MM.1S (cell line): Measurements from ENCODE around the gene FUT3.

ENCODE experiments used
- EZH2 ChIP-seq: fragments of 300-600 bp; sonication (generic); optimal IDR thresholded peaks from 2 replicates; pipeline ENCODE3; 2017; ENCODE audit warnings: low read depth, mild to moderate bottlenecking, antibody characterized with exemption, low read length, mixed read lengths
- EZH2phosphoT487 ChIP-seq: fragments of 300-600 bp; sonication (generic); IDR thresholded peaks from 2 replicates; pipeline ENCODE4 v1.6.1; 2018; ENCODE audit warnings: antibody characterized with exemption, low read length
- TF ChIP-seq, protein P1 (sequence below): fragments of 300-600 bp; sonication (generic); IDR thresholded peaks from 2 replicates; pipeline ENCODE4 v1.5.1; 2016; ENCODE audit warnings: antibody characterized with exemption, low read length, mixed read lengths

DNA sequence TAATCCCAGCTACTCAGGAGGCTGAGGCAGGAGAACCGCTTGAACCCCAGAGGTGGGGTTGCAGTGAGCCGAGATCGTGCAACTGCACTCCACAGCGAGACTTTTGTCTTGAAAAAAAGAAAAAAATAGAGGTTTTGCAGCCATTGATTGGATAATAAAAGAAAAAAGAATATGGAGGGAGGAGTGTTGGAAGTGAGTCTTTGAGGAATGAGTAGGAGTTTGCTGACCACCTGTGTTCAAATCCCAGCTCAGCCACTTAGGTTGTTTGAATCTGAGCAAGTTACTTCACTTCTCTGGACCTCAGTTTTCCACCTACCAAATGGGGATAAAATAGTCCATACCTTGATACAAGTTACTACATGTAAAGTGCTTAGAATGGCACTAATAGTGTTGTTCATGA is 40.1 kb downstream of the FUT3 start:
- TF ChIP-seq, protein P1, sequence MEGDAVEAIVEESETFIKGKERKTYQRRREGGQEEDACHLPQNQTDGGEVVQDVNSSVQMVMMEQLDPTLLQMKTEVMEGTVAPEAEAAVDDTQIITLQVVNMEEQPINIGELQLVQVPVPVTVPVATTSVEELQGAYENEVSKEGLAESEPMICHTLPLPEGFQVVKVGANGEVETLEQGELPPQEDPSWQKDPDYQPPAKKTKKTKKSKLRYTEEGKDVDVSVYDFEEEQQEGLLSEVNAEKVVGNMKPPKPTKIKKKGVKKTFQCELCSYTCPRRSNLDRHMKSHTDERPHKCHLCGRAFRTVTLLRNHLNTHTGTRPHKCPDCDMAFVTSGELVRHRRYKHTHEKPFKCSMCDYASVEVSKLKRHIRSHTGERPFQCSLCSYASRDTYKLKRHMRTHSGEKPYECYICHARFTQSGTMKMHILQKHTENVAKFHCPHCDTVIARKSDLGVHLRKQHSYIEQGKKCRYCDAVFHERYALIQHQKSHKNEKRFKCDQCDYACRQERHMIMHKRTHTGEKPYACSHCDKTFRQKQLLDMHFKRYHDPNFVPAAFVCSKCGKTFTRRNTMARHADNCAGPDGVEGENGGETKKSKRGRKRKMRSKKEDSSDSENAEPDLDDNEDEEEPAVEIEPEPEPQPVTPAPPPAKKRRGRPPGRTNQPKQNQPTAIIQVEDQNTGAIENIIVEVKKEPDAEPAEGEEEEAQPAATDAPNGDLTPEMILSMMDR = no peak
- no peak for TF ChIP-seq EZH2
- no peak for TF ChIP-seq EZH2phosphoT487
